HG03457 (cell line): ENCODE data around the gene POMP.
"Not testable (repeated sequence)": the region's sequence is repeated elsewhere in the genome, so short reads cannot be mapped to it uniquely, and the experiment has no call there.

Source experiments
- ATAC-seq: cut with Tn5 transposase; IDR thresholded peaks from one replicate; pipeline ENCODE4 v1.9.1; 2021; ENCODE audit warnings: moderate number of reproducible peaks; ENCODE audit not compliant: unreplicated experiment

POMP gene

GRCh38 chr13:28693605-28694491 is 34.9 kb downstream of the POMP start:
- ATAC-seq: not testable (repeated sequence)

- no peak for ATAC-seq
These were observed 38.5 kb downstream of the POMP start for GRCh38 chr13:28697441-28697840.

GRCh38 chr13:28699246-28699645 is 40.3 kb downstream of the POMP start:
- no peak for ATAC-seq

- ATAC-seq: no peak
These were observed 45.4 kb downstream of the POMP start for GRCh38 chr13:28704282-28704681.

GRCh38 chr13:28704919-28705318 is 46.0 kb downstream of the POMP start:
- no peak for ATAC-seq

GRCh38 chr13:28705461-28706083 is 46.6 kb downstream of the POMP start:
- ATAC-seq: no peak

GRCh38 chr13:28707629-28708427 is 48.9 kb downstream of the POMP start:
- peak; percentile 98 for ATAC-seq

GRCh38 chr13:28710161-28710560 is 51.2 kb downstream of the POMP start:
- no peak for ATAC-seq

GRCh38 chr13:28714651-28715050 is 55.7 kb downstream of the POMP start:
- ATAC-seq: no peak

GRCh38 chr13:28716511-28716910 is 57.6 kb downstream of the POMP start:
- no peak for ATAC-seq

GRCh38 chr13:28717170-28717569 is 58.2 kb downstream of the POMP start:
- no peak for ATAC-seq

GRCh38 chr13:28718196-28718542 is 59.2 kb downstream of the POMP start:
- no peak for ATAC-seq

- ATAC-seq: peak; percentile 98
These were observed 59.8 kb downstream of the POMP start, which contains the start of gene SLC46A3 for GRCh38 chr13:28718543-28719226. Gene SLC46A3 (minus strand): TSS chr13:28718970. CDS start chr13:28717998, 972 bp downstream.

GRCh38 chr13:28719227-28720055 is 60.5 kb downstream of the POMP start:
- no peak for ATAC-seq

- ATAC-seq: no peak
These were observed 64.9 kb downstream of the POMP start for GRCh38 chr13:28723806-28724205.

- no peak for ATAC-seq
These were observed 66.2 kb downstream of the POMP start for GRCh38 chr13:28725046-28725610.
